Neutrophil (primary cell): ENCODE data around the gene THSD1.

ENCODE experiments used
- H3K27ac ChIP-seq: fragments of 200-600 bp; sonication (generic); 2 replicates; pipeline ENCODE4 v1.5.1; 2016; ENCODE audit warnings: mild to moderate bottlenecking, moderate library complexity
- H3K27me3 ChIP-seq: fragments of 200-600 bp; sonication (generic); 2 replicates; pipeline ENCODE4 v1.6.0; 2016; ENCODE audit warnings: mild to moderate bottlenecking
- H3K36me3 ChIP-seq: fragments of 200-600 bp; sonication (generic); 2 replicates; pipeline ENCODE4 v1.5.1; 2017
- H3K4me1 ChIP-seq, 2 experiments: fragments of 200-600 bp in 1 of 2; sonication (generic) in 1 of 2; 1 replicate in 1 of 2; 2 replicates in 1 of 2; pipeline versions ENCODE4 v1.5.1 to v1.6.1; 2013 to 2016; ENCODE audit warnings: low read depth in 1 of 2, low read length in 1 of 2, mild to moderate bottlenecking in 1 of 2, moderate library complexity in 1 of 2; ENCODE audit not compliant: control insufficient read depth in 1 of 2, insufficient read depth in 1 of 2
- H3K4me3 ChIP-seq, 2 experiments: fragments of 200-600 bp in 1 of 2; sonication (generic) in 1 of 2; 1 replicate in 1 of 2; 2 replicates in 1 of 2; pipeline ENCODE4 v1.5.1; 2013 to 2016; ENCODE audit warnings: low read depth in 1 of 2, low read length in 1 of 2, mild to moderate bottlenecking in 1 of 2, moderate library complexity in 1 of 2
- H3K9me3 ChIP-seq: fragments of 200-600 bp; sonication (generic); 2 replicates; pipeline ENCODE4 v1.5.1; 2016
- CTCF ChIP-seq: fragments of 200-600 bp; sonication (generic); IDR thresholded peaks from 2 replicates; pipeline ENCODE4 v1.5.1; 2016; ENCODE audit warnings: antibody characterized with exemption

Gene THSD1

GRCh38 chr13:52405369-52405766 lies 604 bp downstream of the THSD1 start:
- TF ChIP-seq CTCF: no peak
- Histone ChIP-seq H3K9me3 (no peaks in the 10 kb centered on the region), H3K36me3 (no peaks in the 10 kb centered on the region), H3K27ac (no peak overlapping the region), H3K27me3 (peaks cover 62% of the 10 kb centered on the region), H3K4me3 (no peak overlapping the region), H3K4me1 (peaks cover 3 to 16% of the 10 kb centered on the region in 2 experiments)

GRCh38 chr13:52399708-52400107 lies 6.3 kb downstream of the THSD1 start:
- H3K4me3 ChIP-seq: no peak overlapping the region
- TF ChIP-seq CTCF: no peak
- peaks cover 3 to 5% of the 10 kb centered on the region in 2 experiments for H3K4me1 ChIP-seq
- H3K9me3 ChIP-seq: no peaks in the 10 kb centered on the region
- H3K27me3 ChIP-seq: peaks cover 29% of the 10 kb centered on the region
- no peak overlapping the region for H3K27ac ChIP-seq
- no peaks in the 10 kb centered on the region for H3K36me3 ChIP-seq

GRCh38 chr13:52399046-52399445 lies 6.9 kb downstream of the THSD1 start:
- H3K4me1 ChIP-seq: peaks cover 0 to 1% of the 10 kb centered on the region in 2 experiments
- H3K9me3 ChIP-seq: no peaks in the 10 kb centered on the region
- no peak overlapping the region for H3K4me3 ChIP-seq
- H3K27me3 ChIP-seq: peaks cover 23% of the 10 kb centered on the region
- TF ChIP-seq CTCF: no peak
- H3K27ac ChIP-seq: no peak overlapping the region
- no peaks in the 10 kb centered on the region for H3K36me3 ChIP-seq

GRCh38 chr13:52395704-52396103 lies 10.3 kb downstream of the THSD1 start:
- Histone ChIP-seq H3K27ac (no peak overlapping the region), H3K4me3 (no peak overlapping the region), H3K4me1 (no peaks in the 10 kb centered on the region)

GRCh38 chr13:52394586-52394985 lies 11.4 kb downstream of the THSD1 start:
- no peak overlapping the region for H3K27ac ChIP-seq
- no peaks in the 10 kb centered on the region for H3K4me1 ChIP-seq
- no peak for TF ChIP-seq CTCF
- H3K9me3 ChIP-seq: no peaks in the 10 kb centered on the region
- no peaks in the 10 kb centered on the region for H3K36me3 ChIP-seq
- no peaks in the 10 kb centered on the region for H3K27me3 ChIP-seq
- no peak overlapping the region for H3K4me3 ChIP-seq

More at GRCh38 chr13:52395704-52396103, 10.3 kb downstream of the THSD1 start:
- H3K9me3 ChIP-seq: no peaks in the 10 kb centered on the region
- no peaks in the 10 kb centered on the region for H3K36me3 ChIP-seq
- no peak for TF ChIP-seq CTCF
- H3K27me3 ChIP-seq: no peaks in the 10 kb centered on the region
